Colonic mucosa (tissue), 4 donors: ENCODE measurements around the gene PIEZO2. TPM values are rescaled to one million over a fixed set of nuclear protein-coding genes. Genes with fewer than 3 reads are reported as not detected.
"Not testable (repeated sequence)": the region's sequence is repeated elsewhere in the genome, so short reads cannot be mapped to it uniquely, and the experiment has no call there.

Experiments
- DNase-seq: peaks from one replicate; pipeline ENCODE4 v3.0.0-alpha.2; 2020
- H3K27ac ChIP-seq: fragments of 200-600 bp; one replicate; pipeline ENCODE4 v1.8.0; 2021
- H3K27me3 ChIP-seq: fragments of 200-600 bp; one replicate; pipeline ENCODE4 v1.8.0; 2021
- H3K36me3 ChIP-seq: fragments of 200-600 bp; one replicate; pipeline ENCODE4 v1.8.0; 2021
- H3K4me1 ChIP-seq: fragments of 200-600 bp; one replicate; pipeline ENCODE4 v1.8.0; 2021; ENCODE audit warnings: mild to moderate bottlenecking
- H3K4me3 ChIP-seq: fragments of 200-600 bp; one replicate; pipeline ENCODE4 v1.8.0; 2021
- H3K9ac ChIP-seq, 2 donors: one replicate each; pipeline ENCODE4 v1.7.0; 2013; ENCODE audit warnings: control low read depth in 2 of 2, low read depth in 2 of 2, low read length in 2 of 2
- H3K9me3 ChIP-seq: fragments of 200-600 bp; one replicate; pipeline ENCODE4 v1.8.0; 2021
- CTCF ChIP-seq: fragments of 200-600 bp; IDR thresholded peaks from one replicate; pipeline ENCODE4 v1.8.0; 2022; ENCODE audit warnings: antibody characterized with exemption, mild to moderate bottlenecking
- intact Hi-C: fragments of 100-400 bp; cut with DNase I; formaldehyde crosslinking; loops from one replicate; pipeline ENCODE4 v1.14.1; 2022
- total RNA-seq, 2 donors: library from RNA; stranded (reverse); fragmentation: NEBNext Ultra II Directional in 1 of 2; extraction: Animal tissue kit (Norgen Biotek cat#: 25700) in 1 of 2; gene quantifications; one replicate each; pipeline ENCODE4 v1.2.1, GENCODE V29; 2021
- donor health status: healthy.
- donor health status: DM: no; HTN: no; CAD: no.
- donor health status: DM: no; HTN: no; CAD: no.

The PIEZO2 gene
- total RNA-seq: 1 to 10 TPM in 1 of 2 donors, under 1 TPM in 1; 0.79 to 4.0 TPM

DNA sequence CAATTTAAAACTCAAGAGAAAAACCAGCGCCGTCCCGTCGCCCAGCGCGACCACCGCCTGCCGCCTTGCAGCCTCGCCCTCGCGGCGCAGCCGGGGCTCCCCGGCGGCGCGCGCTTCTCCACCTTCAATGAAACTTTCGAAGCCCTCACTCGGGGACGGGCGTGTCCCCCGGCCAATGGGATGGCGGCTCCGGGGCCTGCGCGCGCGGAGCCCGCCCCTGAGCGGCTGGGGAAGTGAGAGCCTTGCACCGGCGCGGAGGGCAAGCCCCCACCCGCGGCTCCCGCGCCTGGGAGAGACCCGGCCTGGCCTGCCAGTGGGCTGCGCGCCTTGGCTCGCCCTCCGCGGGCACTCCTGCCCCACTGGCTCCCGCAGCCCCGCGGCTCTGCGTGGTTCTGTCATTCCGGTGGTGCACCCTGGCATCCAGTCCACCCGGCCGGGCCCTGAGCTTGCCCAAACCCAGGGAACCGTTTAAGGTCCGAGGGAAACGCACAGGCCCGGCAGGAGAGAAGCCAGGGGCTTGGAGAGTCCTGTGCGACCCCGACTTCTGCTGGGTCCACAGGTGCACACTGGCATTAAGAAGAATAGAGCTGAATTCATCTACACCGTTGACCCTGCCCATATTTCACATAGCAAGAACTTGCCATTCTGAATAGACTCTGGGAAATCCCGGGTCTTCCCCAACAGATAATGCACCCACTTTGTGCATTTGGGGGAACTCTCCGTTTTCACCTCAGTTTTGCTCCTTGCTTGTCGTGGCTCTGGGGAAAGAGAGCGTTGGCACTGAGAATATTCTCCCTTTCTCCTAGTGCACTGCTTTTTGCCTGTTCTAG, at the start of gene PIEZO2:
Gene PIEZO2 (minus strand): TSS at position 129 of the 830 bp plus-strand sequence. CDS start 981 bp downstream, outside the sequence.
- peaks cover 30% of the 10 kb centered on the region for H3K27me3 ChIP-seq
- H3K27ac ChIP-seq: no peak within 1 kb of the TSS
- peak within 1 kb of the TSS; percentile 21 for H3K4me3 ChIP-seq
- intact Hi-C loops: loop anchor here (5.0 to 10.0 kb wide), 3 partner anchors 105 to 587 kb away; no protein-coding TSS in a partner anchor
- peak within 1 kb of the TSS in 1 of 2 donors; percentile 41 for H3K9ac ChIP-seq
- no peaks in the 10 kb centered on the region for H3K9me3 ChIP-seq
- no peak for TF ChIP-seq CTCF
- peak; percentile 69 for DNase-seq
- H3K4me1 ChIP-seq: no peaks in the 10 kb centered on the region
- no peaks in the 10 kb centered on the region for H3K36me3 ChIP-seq

GRCh38 chr18:11183637-11184036, 34.3 kb upstream of the PIEZO2 start:
- no peaks in the 10 kb centered on the region for H3K36me3 ChIP-seq
- intact Hi-C loops: no loop called here
- TF ChIP-seq CTCF: no peak

DNA sequence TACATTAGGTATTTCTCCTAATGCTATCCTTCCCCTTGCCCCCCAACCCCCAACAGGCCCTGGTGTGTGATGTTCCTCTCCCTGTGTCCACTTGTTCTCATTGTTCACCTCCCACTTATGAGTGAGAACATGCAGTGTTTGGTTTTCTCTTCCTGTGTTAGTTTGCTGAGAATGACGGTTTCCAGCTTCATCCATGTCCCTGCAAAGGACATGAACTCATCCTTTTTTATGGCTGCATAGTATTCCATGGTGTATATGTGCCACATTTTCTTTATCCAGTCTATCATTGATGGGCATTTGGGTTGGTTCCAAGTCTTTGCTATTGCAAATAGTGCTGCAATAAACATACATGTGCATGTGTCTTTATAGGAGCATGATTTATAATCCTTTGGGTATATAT, 32.3 kb upstream of the PIEZO2 start:
- intact Hi-C loops, H3K4me1 ChIP-seq, H3K9ac ChIP-seq, H3K27ac ChIP-seq, DNase-seq, H3K36me3 ChIP-seq, H3K27me3 ChIP-seq, H3K9me3 ChIP-seq, H3K4me3 ChIP-seq: not testable (repeated sequence)

More at GRCh38 chr18:11183637-11184036, 34.3 kb upstream of the PIEZO2 start:
- Histone ChIP-seq H3K4me1 (no peaks in the 10 kb centered on the region), H3K4me3 (no peak overlapping the region), H3K27me3 (no peaks in the 10 kb centered on the region), H3K9me3 (no peaks in the 10 kb centered on the region), H3K9ac (no peak overlapping the region), H3K27ac (no peak overlapping the region)
- no peak for DNase-seq

- no peak for DNase-seq
- TF ChIP-seq CTCF: no peak
- no peak overlapping the region for H3K27ac ChIP-seq
- no peaks in the 10 kb centered on the region for H3K36me3 ChIP-seq
- intact Hi-C loops: no loop called here
- H3K9ac ChIP-seq: no peak overlapping the region
- no peak overlapping the region for H3K4me3 ChIP-seq
- H3K4me1 ChIP-seq: no peaks in the 10 kb centered on the region
- no peaks in the 10 kb centered on the region for H3K9me3 ChIP-seq
- no peaks in the 10 kb centered on the region for H3K27me3 ChIP-seq
These were observed 30.7 kb upstream of the PIEZO2 start for GRCh38 chr18:11179959-11180519.

DNA sequence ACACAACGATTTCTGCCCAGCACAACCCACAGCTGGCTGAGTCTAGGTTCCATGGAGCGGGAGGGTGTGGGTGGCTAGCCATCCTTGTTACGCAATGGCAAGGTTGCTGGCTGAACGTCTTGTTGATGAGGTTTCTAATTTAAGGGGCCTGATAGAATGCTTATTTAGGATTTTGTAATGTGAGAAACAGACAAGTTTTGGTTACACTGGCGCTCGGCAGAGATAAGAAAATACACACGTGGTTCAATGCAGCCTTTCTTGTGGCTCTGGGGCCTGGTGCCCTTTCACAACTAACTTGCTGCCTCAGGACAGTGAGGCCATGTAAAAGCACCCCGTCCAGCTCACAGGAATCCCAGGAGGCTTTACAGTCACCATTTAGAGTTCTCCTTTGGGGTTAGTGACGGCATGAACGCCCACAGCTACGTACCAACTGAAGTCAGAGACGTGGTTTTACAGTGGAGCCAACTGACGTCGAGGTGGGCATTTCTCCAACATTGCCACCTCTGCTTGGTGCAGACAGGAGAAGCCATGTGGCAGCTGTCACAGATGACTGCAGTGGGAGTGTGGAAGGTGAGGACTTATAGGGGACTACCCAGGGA, 29.7 kb upstream of the PIEZO2 start:
- no peaks in the 10 kb centered on the region for H3K9me3 ChIP-seq
- H3K27me3 ChIP-seq: no peaks in the 10 kb centered on the region
- H3K27ac ChIP-seq: no peak overlapping the region
- H3K36me3 ChIP-seq: no peaks in the 10 kb centered on the region
- intact Hi-C loops: no loop called here
- DNase-seq: no peak
- TF ChIP-seq CTCF: no peak
- H3K4me3 ChIP-seq: no peak overlapping the region
- H3K4me1 ChIP-seq: no peaks in the 10 kb centered on the region
- no peak overlapping the region for H3K9ac ChIP-seq
